Measurements from ENCODE around the gene OVAAL.

The OVAAL gene

GRCh38 chr1:180534214-180534613 is 24.6 kb upstream of the OVAAL start:
- Histone ChIP-seq H3K27me3 (peaks cover 3% of the 10 kb centered on the region), H3K4me1 (ENCODE audit: control insufficient read depth in 1 of 2, insufficient read depth in 1 of 2, low read depth in 1 of 2, low read length in 1 of 2) (no peaks in the 10 kb centered on the region), H3K4me3 (ENCODE audit: low read depth in 1 of 2, low read length in 1 of 2) (no peak overlapping the region), H3K27ac (no peak overlapping the region), H3K9me3 (no peaks in the 10 kb centered on the region), H3K36me3 (no peaks in the 10 kb centered on the region)
- no peak for TF ChIP-seq CTCF (IDR thresholded peaks at IDR 0.05)

GRCh38 chr1:180535418-180535999 is 23.3 kb upstream of the OVAAL start:
- Histone ChIP-seq H3K27ac (no peak overlapping the region), H3K36me3 (no peaks in the 10 kb centered on the region), H3K4me3 (ENCODE audit: low read depth in 1 of 2, low read length in 1 of 2) (no peak overlapping the region), H3K9me3 (no peaks in the 10 kb centered on the region), H3K4me1 (ENCODE audit: control insufficient read depth in 1 of 2, insufficient read depth in 1 of 2, low read depth in 1 of 2, low read length in 1 of 2) (no peaks in the 10 kb centered on the region), H3K27me3 (peaks cover 3% of the 10 kb centered on the region)
- TF ChIP-seq CTCF (IDR thresholded peaks at IDR 0.05): no peak

GRCh38 chr1:180536821-180537372 is 21.9 kb upstream of the OVAAL start:
- Histone ChIP-seq H3K27me3 (peaks cover 3% of the 10 kb centered on the region), H3K9me3 (no peaks in the 10 kb centered on the region), H3K4me3 (ENCODE audit: low read depth in 1 of 2, low read length in 1 of 2) (no peak overlapping the region), H3K36me3 (no peaks in the 10 kb centered on the region), H3K27ac (no peak overlapping the region), H3K4me1 (ENCODE audit: control insufficient read depth in 1 of 2, insufficient read depth in 1 of 2, low read depth in 1 of 2, low read length in 1 of 2) (no peaks in the 10 kb centered on the region)
- TF ChIP-seq CTCF (IDR thresholded peaks at IDR 0.05): no peak

GRCh38 chr1:180539136-180539535 is 19.6 kb upstream of the OVAAL start:
- no peak for TF ChIP-seq CTCF (IDR thresholded peaks at IDR 0.05)
- H3K36me3 ChIP-seq: no peaks in the 10 kb centered on the region

GRCh38 chr1:180540697-180541594 is 17.8 kb upstream of the OVAAL start:
- no peak for TF ChIP-seq CTCF (IDR thresholded peaks at IDR 0.05)
- Histone ChIP-seq H3K36me3 (no peaks in the 10 kb centered on the region), H3K27ac (no peak overlapping the region), H3K9me3 (no peaks in the 10 kb centered on the region), H3K4me1 (ENCODE audit: control insufficient read depth in 1 of 2, insufficient read depth in 1 of 2, low read depth in 1 of 2, low read length in 1 of 2) (no peaks in the 10 kb centered on the region), H3K4me3 (ENCODE audit: low read depth in 1 of 2, low read length in 1 of 2) (no peak overlapping the region), H3K27me3 (peaks cover 3% of the 10 kb centered on the region)

More at GRCh38 chr1:180539136-180539535, 19.6 kb upstream of the OVAAL start:
- H3K9me3 ChIP-seq: no peaks in the 10 kb centered on the region
- no peak overlapping the region for H3K4me3 ChIP-seq (ENCODE audit: low read depth in 1 of 2, low read length in 1 of 2)
- no peak overlapping the region for H3K27ac ChIP-seq
- H3K27me3 ChIP-seq: peaks cover 3% of the 10 kb centered on the region
- no peaks in the 10 kb centered on the region for H3K4me1 ChIP-seq (ENCODE audit: control insufficient read depth in 1 of 2, insufficient read depth in 1 of 2, low read depth in 1 of 2, low read length in 1 of 2)
